ENCODE measurements around the gene FAM24B.

DNA sequence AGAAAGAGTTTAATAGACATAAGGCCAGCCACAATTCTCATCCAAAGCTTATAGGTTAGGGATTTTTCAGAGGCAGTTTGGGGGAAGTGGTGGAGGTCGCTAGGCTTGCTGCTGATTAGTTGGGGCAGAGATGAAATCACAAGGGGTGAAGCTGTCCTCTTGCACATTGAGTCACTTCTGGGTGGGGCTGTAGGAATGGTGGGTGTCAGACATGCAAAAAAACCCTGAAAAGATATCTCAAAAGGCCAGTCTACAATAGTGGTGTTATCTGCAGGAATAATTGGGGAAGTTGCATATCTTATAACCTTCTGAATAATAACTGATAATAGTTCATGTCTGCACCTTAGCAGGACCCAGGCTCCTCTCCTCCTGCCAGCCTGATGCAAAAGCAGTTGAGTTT lies 2.1 kb downstream of the FAM24B start:
- TF ChIP-seq CTCF (IDR thresholded peaks at IDR 0.05; ENCODE audit: low read depth, low read length, poor library complexity, severe bottlenecking) (no peak), EZH2phosphoT487 (IDR thresholded peaks at IDR 0.05; ENCODE audit: borderline replicate concordance, low read length) (no peak)

Measured in DOHH2 (cell line).